Ecto neural progenitor cell (in vitro differentiated cells): ENCODE measurements around the gene KCNIP3.

Source experiments
- DNase-seq: peaks from one replicate; pipeline ENCODE4 v3.0.0-alpha.2; 2018; ENCODE audit warnings: low spot score

Gene KCNIP3

GRCh38 chr2:95297639-95298395 is 670 bp downstream of the KCNIP3 start:
- no peak for DNase-seq

- no peak for DNase-seq
Observed at GRCh38 chr2:95298486-95299111, 1.5 kb downstream of the KCNIP3 start.

GRCh38 chr2:95299961-95300360 is 2.8 kb downstream of the KCNIP3 start:
- DNase-seq = no peak

GRCh38 chr2:95300450-95300849 is 3.3 kb downstream of the KCNIP3 start:
- DNase-seq = no peak

- DNase-seq = no peak
Observed at GRCh38 chr2:95301186-95301585, 4.0 kb downstream of the KCNIP3 start.

GRCh38 chr2:95301876-95302641 is 4.9 kb downstream of the KCNIP3 start:
- DNase-seq = no peak

GRCh38 chr2:95303191-95303919 is 6.2 kb downstream of the KCNIP3 start:
- DNase-seq = no peak

- no peak for DNase-seq
Observed at GRCh38 chr2:95305380-95306061, 8.4 kb downstream of the KCNIP3 start.

- no peak for DNase-seq
Observed at GRCh38 chr2:95306336-95306895, 9.3 kb downstream of the KCNIP3 start.

- no peak for DNase-seq
Observed at GRCh38 chr2:95307036-95307435, 9.9 kb downstream of the KCNIP3 start.

- DNase-seq = no peak
Observed at GRCh38 chr2:95307878-95308277, 10.7 kb downstream of the KCNIP3 start.

GRCh38 chr2:95308426-95308990 is 11.4 kb downstream of the KCNIP3 start:
- no peak for DNase-seq

- no peak for DNase-seq
Observed at GRCh38 chr2:95309599-95309998, 12.5 kb downstream of the KCNIP3 start.

GRCh38 chr2:95310216-95310615 is 13.1 kb downstream of the KCNIP3 start:
- DNase-seq = no peak

- DNase-seq = no peak
Observed at GRCh38 chr2:95310651-95311050, 13.5 kb downstream of the KCNIP3 start.

- no peak for DNase-seq
Observed at GRCh38 chr2:95311815-95312542, 14.8 kb downstream of the KCNIP3 start.

GRCh38 chr2:95312543-95313201 is 15.5 kb downstream of the KCNIP3 start:
- DNase-seq = no peak

GRCh38 chr2:95313296-95314131 is 16.4 kb downstream of the KCNIP3 start:
- DNase-seq = no peak

GRCh38 chr2:95314598-95314963 is 17.4 kb downstream of the KCNIP3 start:
- no peak for DNase-seq
